GM23338 (cell line): ENCODE measurements around the gene AP5S1. TPM values are rescaled to one million over a fixed set of nuclear protein-coding genes. Genes with fewer than 3 reads are reported as not detected.

Experiments used
- ATAC-seq: fragments of 200-7000 bp; cut with Tn5 transposase; 3 replicates; pipeline ENCODE4 v1.9.1; 2020
- DNase-seq: peaks from one replicate; pipeline ENCODE4 v3.0.0-alpha.2; 2015; ENCODE audit warnings: low spot score
- H2AFZ ChIP-seq: fragments of 200-600 bp; sonication (generic); 2 replicates; pipeline ENCODE4 v1.8.0; 2016; ENCODE audit warnings: antibody characterized with exemption, mild to moderate bottlenecking, moderate library complexity
- H3F3A ChIP-seq: fragments of 200-600 bp; sonication (generic); replicated peaks from 2 replicates; pipeline ENCODE4 v1.8.0; 2017; ENCODE audit warnings: antibody characterized with exemption, mixed run types, low read depth
- H3K27ac ChIP-seq: fragments of 200-600 bp; sonication (generic); 2 replicates; pipeline ENCODE4 v1.6.1; 2016; ENCODE audit warnings: low read depth
- H3K27me3 ChIP-seq: fragments of 200-600 bp; sonication (generic); 2 replicates; pipeline ENCODE4 v1.8.0; 2016; ENCODE audit warnings: mild to moderate bottlenecking, mixed run types, moderate library complexity; ENCODE audit not compliant: insufficient read depth
- H3K36me3 ChIP-seq: fragments of 200-600 bp; sonication (generic); 2 replicates; pipeline ENCODE4 v1.8.0; 2016; ENCODE audit warnings: mild to moderate bottlenecking; ENCODE audit not compliant: insufficient read depth
- H3K4me1 ChIP-seq: fragments of 200-600 bp; sonication (generic); 2 replicates; pipeline ENCODE4 v1.8.0; 2016; ENCODE audit warnings: mild to moderate bottlenecking, moderate library complexity; ENCODE audit not compliant: insufficient read depth
- H3K4me2 ChIP-seq: fragments of 200-600 bp; sonication (generic); 2 replicates; pipeline ENCODE4 v1.7.1; 2017; ENCODE audit warnings: mixed run types
- H3K4me3 ChIP-seq: fragments of 200-600 bp; sonication (generic); 2 replicates; pipeline ENCODE4 v1.6.1; 2016; ENCODE audit warnings: mixed run types
- H3K79me2 ChIP-seq: fragments of 200-600 bp; sonication (generic); replicated peaks from 2 replicates; pipeline ENCODE4 v1.8.0; 2017; ENCODE audit warnings: mild to moderate bottlenecking; ENCODE audit not compliant: insufficient read depth
- H3K9me2 ChIP-seq: fragments of 200-600 bp; sonication (generic); 2 replicates; pipeline ENCODE4 v1.8.0; 2017; ENCODE audit not compliant: insufficient read depth
- H4K20me1 ChIP-seq: fragments of 200-600 bp; sonication (generic); replicated peaks from 2 replicates; pipeline ENCODE4 v1.8.0; 2017; ENCODE audit warnings: mild to moderate bottlenecking; ENCODE audit not compliant: insufficient read depth
- H3K27ac Mint-ChIP-seq: 2 replicates; pipeline ENCODE4 v1.8.0; 2020; ENCODE audit warnings: inconsistent platforms, mild to moderate bottlenecking, moderate library complexity, mixed read lengths
- H3K27me3 Mint-ChIP-seq: 3 replicates; pipeline ENCODE4 v1.8.0; 2022; ENCODE audit warnings: low read depth, mild to moderate bottlenecking, moderate library complexity, mixed read lengths, inconsistent platforms; ENCODE audit not compliant: insufficient read depth, poor library complexity
- H3K36me3 Mint-ChIP-seq: 3 replicates; pipeline ENCODE4 v1.8.0; 2021; ENCODE audit warnings: low read depth, mild to moderate bottlenecking, inconsistent platforms, moderate library complexity, mixed read lengths
- H3K4me1 Mint-ChIP-seq: 3 replicates; pipeline ENCODE4 v1.8.0; 2020; ENCODE audit warnings: mild to moderate bottlenecking, inconsistent platforms, mixed read lengths
- H3K4me3 Mint-ChIP-seq: 3 replicates; pipeline ENCODE4 v1.8.0; 2021; ENCODE audit warnings: moderate library complexity, mild to moderate bottlenecking, inconsistent platforms, mixed read lengths
- H3K9me3 Mint-ChIP-seq: 3 replicates; pipeline ENCODE4 v1.8.0; 2020; ENCODE audit warnings: moderate library complexity, mild to moderate bottlenecking, inconsistent platforms, mixed read lengths
- CREB1 ChIP-seq: fragments of 250-450 bp; sonication (Bioruptor Pico); IDR thresholded peaks from 2 replicates; pipeline ENCODE4 v1.5.0; 2020; ENCODE audit warnings: low read depth, mild to moderate bottlenecking, moderate library complexity
- CTCF ChIP-seq, 2 experiments: fragments of 200-600 bp in 1 of 2; sonication (generic) in 1 of 2; conservative IDR thresholded peaks; 2 replicates each; pipeline versions ENCODE4 v1.5.1 to v1.6.1; 2016 to 2017; ENCODE audit warnings: antibody characterized with exemption in 2 of 2, low read depth in 2 of 2, mild to moderate bottlenecking in 2 of 2, moderate library complexity in 1 of 2
- EZH2 ChIP-seq: fragments of 200-600 bp; sonication (generic); IDR thresholded peaks from one replicate; pipeline ENCODE4 v1.8.0; 2017; ENCODE audit warnings: antibody characterized with exemption, mild to moderate bottlenecking, low read depth; ENCODE audit not compliant: unreplicated experiment
- EZH2phosphoT487 ChIP-seq: fragments of 200-600 bp; sonication (generic); IDR thresholded peaks from one replicate; pipeline ENCODE4 v1.8.1; 2018; ENCODE audit warnings: antibody characterized with exemption; ENCODE audit not compliant: unreplicated experiment
- JUNB ChIP-seq: IDR thresholded peaks from one replicate; pipeline ENCODE4 v1.6.1; 2016; ENCODE audit warnings: antibody characterized with exemption; ENCODE audit not compliant: unreplicated experiment
- NANOG ChIP-seq: IDR thresholded peaks from 2 replicates; pipeline ENCODE4 v1.6.1; 2016; ENCODE audit warnings: antibody characterized with exemption, borderline replicate concordance
- POLR2AphosphoS5 ChIP-seq: IDR thresholded peaks from 2 replicates; pipeline ENCODE4 v1.6.1; 2016; ENCODE audit warnings: antibody characterized with exemption, low read depth
- REST ChIP-seq: IDR thresholded peaks from one replicate; pipeline ENCODE4 v1.6.1; 2018; ENCODE audit warnings: antibody characterized with exemption; ENCODE audit not compliant: unreplicated experiment
- STAT1 ChIP-seq: IDR thresholded peaks from one replicate; pipeline ENCODE4 v1.6.1; 2016; ENCODE audit warnings: antibody characterized with exemption; ENCODE audit not compliant: unreplicated experiment
- ZNF114 ChIP-seq: fragments of 250-450 bp; sonication (Bioruptor Pico); IDR thresholded peaks from 2 replicates; pipeline ENCODE4 v1.5.0; 2020; ENCODE audit warnings: mild to moderate bottlenecking, moderate library complexity
- ZNF331 ChIP-seq: fragments of 250-450 bp; sonication (Bioruptor Pico); IDR thresholded peaks from 2 replicates; pipeline ENCODE4 v1.5.0; 2020; ENCODE audit warnings: low read depth, mild to moderate bottlenecking, moderate library complexity
- long read RNA-seq: library from polyadenylated mRNA; unstranded; transcript quantifications from one replicate; pipeline ENCODE4 v2.0.0, GENCODE V29; 2020; ENCODE audit not compliant: unreplicated experiment
- polyA plus RNA-seq: library from polyadenylated mRNA; unstranded; fragments of >200 nt; fragmentation: Nextera tagmentation; extraction: Ambion mirVana; gene quantifications from 2 replicates; pipeline ENCODE4 v1.2.1, GENCODE V29; 2016
- total RNA-seq: library from RNA; depleted of rRNA; stranded (reverse); fragments of >200 nt; shearing (Covaris generic); gene quantifications from 2 replicates; pipeline ENCODE4 v1.2.3, GENCODE V29; 2014; rRNA removed
- TF ChIP-seq, protein P1 (sequence below): fragments of 250-450 bp; sonication (Bioruptor Pico); IDR thresholded peaks from 2 replicates; pipeline ENCODE4 v1.5.0; 2020; ENCODE audit warnings: mild to moderate bottlenecking, moderate library complexity
- TF ChIP-seq, protein P2 (sequence below): IDR thresholded peaks from 2 replicates; pipeline ENCODE4 v1.6.1; 2016; ENCODE audit warnings: antibody characterized with exemption

Gene AP5S1
- total RNA-seq (1.2 and 1.8 TPM in 2 replicates), polyA plus RNA-seq (1.8 and 2.8 TPM in 2 replicates)
- long read RNA-seq, full-length matches to known transcripts: 2 of 2 reads
- long read RNA-seq, partial matches to known transcripts: 0 of 2 reads
- long read RNA-seq, other reads (novel, unspliced or antisense): 0 of 2 reads

- TF ChIP-seq NANOG (no peak), JUNB (no peak), ZNF331 (CRISPR knock-in tag) (no peak), ZNF114 (CRISPR knock-in tag) (no peak), STAT1 (no peak), REST (peak; percentile 8), EZH2 (no peak), CREB1 (CRISPR knock-in tag) (peak; percentile 99), CTCF (conservative IDR thresholded peaks at IDR 0.05; ENCODE audit: low read depth in 2 of 2) (peak; percentile 80 to 86), POLR2AphosphoS5 (peak; percentile 55), EZH2phosphoT487 (no peak)
- TF ChIP-seq, protein P1, sequence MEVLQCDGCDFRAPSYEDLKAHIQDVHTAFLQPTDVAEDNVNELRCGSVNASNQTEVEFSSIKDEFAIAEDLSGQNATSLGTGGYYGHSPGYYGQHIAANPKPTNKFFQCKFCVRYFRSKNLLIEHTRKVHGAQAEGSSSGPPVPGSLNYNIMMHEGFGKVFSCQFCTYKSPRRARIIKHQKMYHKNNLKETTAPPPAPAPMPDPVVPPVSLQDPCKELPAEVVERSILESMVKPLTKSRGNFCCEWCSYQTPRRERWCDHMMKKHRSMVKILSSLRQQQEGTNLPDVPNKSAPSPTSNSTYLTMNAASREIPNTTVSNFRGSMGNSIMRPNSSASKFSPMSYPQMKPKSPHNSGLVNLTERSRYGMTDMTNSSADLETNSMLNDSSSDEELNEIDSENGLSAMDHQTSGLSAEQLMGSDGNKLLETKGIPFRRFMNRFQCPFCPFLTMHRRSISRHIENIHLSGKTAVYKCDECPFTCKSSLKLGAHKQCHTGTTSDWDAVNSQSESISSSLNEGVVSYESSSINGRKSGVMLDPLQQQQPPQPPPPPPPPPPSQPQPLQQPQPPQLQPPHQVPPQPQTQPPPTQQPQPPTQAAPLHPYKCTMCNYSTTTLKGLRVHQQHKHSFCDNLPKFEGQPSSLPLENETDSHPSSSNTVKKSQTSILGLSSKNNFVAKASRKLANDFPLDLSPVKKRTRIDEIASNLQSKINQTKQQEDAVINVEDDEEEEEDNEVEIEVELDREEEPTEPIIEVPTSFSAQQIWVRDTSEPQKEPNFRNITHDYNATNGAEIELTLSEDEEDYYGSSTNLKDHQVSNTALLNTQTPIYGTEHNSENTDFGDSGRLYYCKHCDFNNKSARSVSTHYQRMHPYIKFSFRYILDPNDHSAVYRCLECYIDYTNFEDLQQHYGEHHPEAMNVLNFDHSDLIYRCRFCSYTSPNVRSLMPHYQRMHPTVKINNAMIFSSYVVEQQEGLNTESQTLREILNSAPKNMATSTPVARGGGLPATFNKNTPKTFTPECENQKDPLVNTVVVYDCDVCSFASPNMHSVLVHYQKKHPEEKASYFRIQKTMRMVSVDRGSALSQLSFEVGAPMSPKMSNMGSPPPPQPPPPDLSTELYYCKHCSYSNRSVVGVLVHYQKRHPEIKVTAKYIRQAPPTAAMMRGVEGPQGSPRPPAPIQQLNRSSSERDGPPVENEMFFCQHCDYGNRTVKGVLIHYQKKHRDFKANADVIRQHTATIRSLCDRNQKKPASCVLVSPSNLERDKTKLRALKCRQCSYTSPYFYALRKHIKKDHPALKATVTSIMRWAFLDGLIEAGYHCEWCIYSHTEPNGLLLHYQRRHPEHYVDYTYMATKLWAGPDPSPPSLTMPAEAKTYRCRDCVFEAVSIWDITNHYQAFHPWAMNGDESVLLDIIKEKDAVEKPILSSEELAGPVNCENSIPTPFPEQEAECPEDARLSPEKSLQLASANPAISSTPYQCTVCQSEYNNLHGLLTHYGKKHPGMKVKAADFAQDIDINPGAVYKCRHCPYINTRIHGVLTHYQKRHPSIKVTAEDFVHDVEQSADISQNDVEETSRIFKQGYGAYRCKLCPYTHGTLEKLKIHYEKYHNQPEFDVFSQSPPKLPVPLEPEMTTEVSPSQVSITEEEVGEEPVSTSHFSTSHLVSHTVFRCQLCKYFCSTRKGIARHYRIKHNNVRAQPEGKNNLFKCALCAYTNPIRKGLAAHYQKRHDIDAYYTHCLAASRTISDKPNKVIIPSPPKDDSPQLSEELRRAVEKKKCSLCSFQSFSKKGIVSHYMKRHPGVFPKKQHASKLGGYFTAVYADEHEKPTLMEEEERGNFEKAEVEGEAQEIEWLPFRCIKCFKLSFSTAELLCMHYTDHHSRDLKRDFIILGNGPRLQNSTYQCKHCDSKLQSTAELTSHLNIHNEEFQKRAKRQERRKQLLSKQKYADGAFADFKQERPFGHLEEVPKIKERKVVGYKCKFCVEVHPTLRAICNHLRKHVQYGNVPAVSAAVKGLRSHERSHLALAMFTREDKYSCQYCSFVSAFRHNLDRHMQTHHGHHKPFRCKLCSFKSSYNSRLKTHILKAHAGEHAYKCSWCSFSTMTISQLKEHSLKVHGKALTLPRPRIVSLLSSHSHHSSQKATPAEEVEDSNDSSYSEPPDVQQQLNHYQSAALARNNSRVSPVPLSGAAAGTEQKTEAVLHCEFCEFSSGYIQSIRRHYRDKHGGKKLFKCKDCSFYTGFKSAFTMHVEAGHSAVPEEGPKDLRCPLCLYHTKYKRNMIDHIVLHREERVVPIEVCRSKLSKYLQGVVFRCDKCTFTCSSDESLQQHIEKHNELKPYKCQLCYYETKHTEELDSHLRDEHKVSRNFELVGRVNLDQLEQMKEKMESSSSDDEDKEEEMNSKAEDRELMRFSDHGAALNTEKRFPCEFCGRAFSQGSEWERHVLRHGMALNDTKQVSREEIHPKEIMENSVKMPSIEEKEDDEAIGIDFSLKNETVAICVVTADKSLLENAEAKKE (CRISPR knock-in tag): no peak
- TF ChIP-seq, protein P2, sequence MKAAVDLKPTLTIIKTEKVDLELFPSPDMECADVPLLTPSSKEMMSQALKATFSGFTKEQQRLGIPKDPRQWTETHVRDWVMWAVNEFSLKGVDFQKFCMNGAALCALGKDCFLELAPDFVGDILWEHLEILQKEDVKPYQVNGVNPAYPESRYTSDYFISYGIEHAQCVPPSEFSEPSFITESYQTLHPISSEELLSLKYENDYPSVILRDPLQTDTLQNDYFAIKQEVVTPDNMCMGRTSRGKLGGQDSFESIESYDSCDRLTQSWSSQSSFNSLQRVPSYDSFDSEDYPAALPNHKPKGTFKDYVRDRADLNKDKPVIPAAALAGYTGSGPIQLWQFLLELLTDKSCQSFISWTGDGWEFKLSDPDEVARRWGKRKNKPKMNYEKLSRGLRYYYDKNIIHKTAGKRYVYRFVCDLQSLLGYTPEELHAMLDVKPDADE: peak; percentile 93
- ATAC-seq: peak; percentile 84
- Mint-ChIP-seq H3K36me3 (no peaks in the 10 kb centered on the region; the same call in 1 of the 3 replicates), H3K27me3 (peaks cover 6% of the 10 kb centered on the region), H3K4me3 (peak within 1 kb of the TSS; percentile 87), H3K9me3 (no peaks in the 10 kb centered on the region), H3K27ac (peak within 1 kb of the TSS; percentile 95), H3K4me1 (peaks cover 21% of the 10 kb centered on the region)
- peak within 1 kb of the TSS; percentile 78 for H3K4me3 ChIP-seq
- peak within 1 kb of the TSS; percentile 94 for H3K27ac ChIP-seq
- H3K4me2 ChIP-seq: peak within 1 kb of the TSS; percentile 90
- H3K4me1 ChIP-seq: peaks cover 16% of the 10 kb centered on the region; the same call in 1 of the 2 replicates
- H3K9me2 ChIP-seq: no peaks in the 10 kb centered on the region
- H3K27me3 ChIP-seq: no peaks in the 10 kb centered on the region
- H4K20me1 ChIP-seq: no peaks in the 10 kb centered on the region
- DNase-seq: peak; percentile 99
- H3K36me3 ChIP-seq: no peaks in the 10 kb centered on the region
- H3F3A ChIP-seq: peaks cover 4% of the 10 kb centered on the region; the same call in 1 of the 2 replicates
- no peaks in the 10 kb centered on the region for H3K79me2 ChIP-seq
- H2AFZ ChIP-seq: peak within 1 kb of the TSS; percentile 93
Observed at GRCh38 chr20:3820048-3820900, at the start of gene AP5S1. AP5S1 (plus strand) TSS chr20:3820547; CDS start chr20:3822118, 1,571 bp downstream.
